GM15510 (cell line): ENCODE measurements around the gene ADAM10.

Source experiments
- POLR2A ChIP-seq: IDR thresholded peaks from 3 replicates; pipeline ENCODE4 v1.6.1; 2011; ENCODE audit warnings: borderline replicate concordance; ENCODE audit not compliant: insufficient read length; ENCODE audit errors: extremely low read depth

Gene ADAM10

DNA sequence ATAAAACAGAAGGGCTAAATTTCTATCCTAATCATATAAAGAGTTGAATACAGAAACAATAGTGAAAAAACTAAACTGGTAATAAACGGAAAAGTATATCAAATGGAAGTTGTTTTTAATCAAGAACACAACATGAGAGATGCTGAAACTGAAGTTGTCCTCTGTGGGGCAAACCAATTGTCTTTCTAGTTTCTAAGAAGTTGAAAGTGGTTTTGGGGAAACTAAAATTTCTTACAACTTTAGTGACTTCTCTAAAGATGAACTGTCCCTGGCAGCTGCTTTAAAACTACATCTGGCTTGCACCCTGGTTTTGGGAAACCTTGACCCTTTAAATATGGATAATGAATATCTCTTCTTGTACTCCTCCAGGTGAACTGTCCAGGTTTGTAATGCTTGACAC, 155.6 kb downstream of the ADAM10 start:
- no peak for TF ChIP-seq POLR2A

DNA sequence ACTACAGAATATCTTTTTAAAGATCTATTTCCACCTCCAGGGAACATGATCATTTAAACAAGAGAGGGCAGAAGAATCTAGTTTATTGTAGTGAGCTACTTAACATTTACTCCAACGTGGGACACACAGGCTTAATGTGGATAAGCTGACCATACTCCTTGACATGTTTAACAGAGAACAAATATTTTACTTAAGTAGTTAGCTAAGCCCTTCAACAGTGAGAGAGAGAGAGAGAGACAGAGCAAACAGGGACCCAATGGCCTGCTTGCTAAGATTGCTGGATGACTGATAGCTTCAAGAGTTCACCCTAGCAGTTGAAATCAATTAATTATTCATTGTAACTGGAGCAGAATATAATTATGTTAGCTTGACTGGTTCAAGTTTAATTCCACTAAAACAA, 158.6 kb downstream of the ADAM10 start:
- no peak for TF ChIP-seq POLR2A

DNA sequence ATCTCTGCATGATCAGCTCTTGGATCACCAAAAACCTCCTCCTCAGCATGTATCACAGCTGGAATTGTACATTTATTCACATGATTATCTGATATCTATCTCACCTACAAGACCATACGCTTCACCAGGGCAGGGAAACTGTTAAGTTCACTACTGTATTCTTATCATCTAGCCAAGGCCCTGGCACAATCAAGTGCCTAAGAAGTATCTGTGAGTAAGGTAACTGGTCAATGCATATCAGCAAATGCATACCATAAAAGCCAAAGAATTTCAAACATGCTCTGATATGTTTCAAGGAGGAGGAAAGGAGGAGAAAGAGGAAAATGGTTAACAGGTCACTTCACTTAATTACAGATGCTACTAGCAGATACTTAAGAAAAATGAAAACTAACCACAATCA, 159.3 kb downstream of the ADAM10 start:
- TF ChIP-seq POLR2A: no peak

DNA sequence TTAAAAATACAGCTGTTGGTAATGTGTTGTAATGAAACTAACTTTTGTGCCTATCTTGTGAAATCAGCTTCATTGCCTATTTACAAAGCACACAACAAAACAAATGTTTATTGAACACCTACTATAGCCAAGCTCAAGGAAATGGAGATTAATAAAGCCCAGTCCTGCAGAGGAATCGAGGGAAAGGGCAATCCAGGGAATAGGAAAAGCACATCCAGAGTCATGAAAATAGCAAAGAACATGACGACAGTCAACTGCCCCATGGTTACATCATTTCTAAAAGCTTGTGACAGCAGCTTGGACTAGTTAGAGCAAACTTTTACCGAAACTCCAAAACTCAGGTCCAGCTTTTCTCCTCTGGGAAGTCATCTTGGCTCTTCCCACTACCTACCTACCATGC, 160.5 kb downstream of the ADAM10 start:
- no peak for TF ChIP-seq POLR2A

DNA sequence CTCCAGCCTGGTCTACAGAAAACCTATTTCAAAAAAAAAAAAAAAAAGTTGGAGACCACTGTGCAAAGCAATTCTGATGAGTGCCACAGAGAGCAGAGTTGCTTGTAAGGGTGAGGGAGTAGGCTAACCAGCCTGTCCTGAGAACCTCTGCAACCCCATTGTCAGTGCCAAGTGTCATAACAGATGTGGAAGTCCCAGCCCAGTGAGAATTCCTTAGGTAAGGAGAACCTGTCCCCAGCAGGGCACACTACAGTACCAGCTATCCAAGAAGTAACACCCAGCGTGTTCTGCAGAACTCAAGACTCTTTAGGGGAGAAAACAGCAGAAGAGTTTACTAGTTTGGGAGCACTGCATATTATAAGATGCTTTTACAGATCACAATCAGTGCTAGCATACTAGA, 161.4 kb downstream of the ADAM10 start:
- no peak for TF ChIP-seq POLR2A

DNA sequence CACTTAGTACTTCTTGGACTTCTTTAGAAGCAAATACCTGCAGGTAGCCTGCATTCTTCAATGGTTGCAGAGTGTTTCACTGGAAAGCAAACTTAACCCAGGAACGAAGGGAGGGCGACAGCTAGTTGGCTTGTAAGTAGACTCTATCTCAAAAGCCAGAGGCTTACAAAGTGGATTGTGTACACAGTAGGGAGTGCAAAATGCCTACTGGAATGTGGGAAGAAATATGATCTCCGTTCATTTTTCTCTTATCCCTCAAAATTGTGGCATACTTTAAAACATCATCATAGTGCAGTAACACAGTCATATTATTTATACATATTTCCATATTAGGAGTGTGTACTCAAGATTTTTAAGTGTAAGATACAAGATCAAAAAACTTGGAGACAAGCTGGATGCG, 162.0 kb downstream of the ADAM10 start:
- no peak for TF ChIP-seq POLR2A

DNA sequence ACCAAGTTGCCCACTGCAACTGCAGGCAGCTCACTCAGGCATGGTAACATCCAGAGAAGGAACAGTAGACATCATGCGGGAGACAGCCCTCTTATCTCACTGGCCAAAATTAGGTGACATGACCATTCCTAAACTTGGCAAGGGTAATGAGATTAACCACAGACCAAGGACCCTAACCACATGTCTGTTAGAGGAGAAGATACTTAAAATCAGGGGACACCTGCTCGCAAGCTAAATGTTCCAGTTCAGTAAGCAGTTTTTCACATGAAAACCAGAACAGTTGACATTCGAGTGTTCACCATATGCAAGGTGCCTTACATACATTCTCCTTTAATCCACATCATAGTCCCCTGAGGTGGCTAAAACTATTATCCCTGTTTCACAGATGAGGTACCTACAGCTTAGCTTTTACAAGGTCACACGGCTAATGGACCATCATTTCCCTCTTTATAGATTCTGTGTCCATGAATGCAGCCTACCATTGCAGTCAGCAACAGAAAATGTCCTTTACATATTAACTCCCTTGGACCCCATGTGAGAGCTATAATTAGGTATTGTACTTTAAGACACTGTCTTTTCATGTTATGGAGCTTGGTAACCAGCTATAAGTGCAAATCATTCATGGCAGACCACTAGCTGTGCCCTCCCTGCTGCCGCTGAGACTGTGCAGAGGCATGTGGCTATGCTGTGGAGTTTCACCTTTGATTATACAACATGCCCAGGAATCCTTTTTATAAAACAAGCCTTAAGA, 163.6 kb downstream of the ADAM10 start:
- no peak for TF ChIP-seq POLR2A

DNA sequence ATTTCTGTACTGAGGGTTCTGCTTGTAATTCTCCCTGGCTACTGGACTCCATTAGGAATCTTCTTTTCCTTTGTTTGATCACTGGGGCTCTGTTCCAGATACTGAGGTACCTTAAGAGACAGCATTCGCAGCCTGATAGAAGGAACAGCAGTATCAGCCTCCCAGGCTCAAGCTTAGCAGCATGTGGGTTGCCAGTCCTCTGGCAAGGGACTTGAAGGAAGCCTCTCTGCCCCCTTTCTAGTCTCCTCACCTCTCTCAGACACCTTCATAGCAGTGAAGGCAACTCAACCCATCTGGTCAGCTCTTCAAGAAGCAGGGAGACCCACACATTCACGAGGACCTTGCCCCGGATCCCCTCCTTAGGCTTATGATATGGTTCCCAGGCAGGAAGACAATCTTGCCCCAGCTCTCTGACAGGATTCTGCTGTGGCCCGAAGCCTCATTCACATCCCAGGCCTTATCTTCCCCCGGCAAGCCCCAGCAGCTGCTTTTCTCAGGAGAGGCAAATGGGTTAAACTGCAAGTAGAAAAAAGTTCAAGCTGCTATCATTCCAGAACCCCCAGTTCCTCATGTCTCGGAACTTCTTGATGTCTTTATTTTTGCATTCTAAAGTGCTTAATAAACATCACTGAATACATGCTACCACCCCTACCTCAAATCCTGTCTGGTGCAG, 164.6 kb downstream of the ADAM10 start:
- no peak for TF ChIP-seq POLR2A

DNA sequence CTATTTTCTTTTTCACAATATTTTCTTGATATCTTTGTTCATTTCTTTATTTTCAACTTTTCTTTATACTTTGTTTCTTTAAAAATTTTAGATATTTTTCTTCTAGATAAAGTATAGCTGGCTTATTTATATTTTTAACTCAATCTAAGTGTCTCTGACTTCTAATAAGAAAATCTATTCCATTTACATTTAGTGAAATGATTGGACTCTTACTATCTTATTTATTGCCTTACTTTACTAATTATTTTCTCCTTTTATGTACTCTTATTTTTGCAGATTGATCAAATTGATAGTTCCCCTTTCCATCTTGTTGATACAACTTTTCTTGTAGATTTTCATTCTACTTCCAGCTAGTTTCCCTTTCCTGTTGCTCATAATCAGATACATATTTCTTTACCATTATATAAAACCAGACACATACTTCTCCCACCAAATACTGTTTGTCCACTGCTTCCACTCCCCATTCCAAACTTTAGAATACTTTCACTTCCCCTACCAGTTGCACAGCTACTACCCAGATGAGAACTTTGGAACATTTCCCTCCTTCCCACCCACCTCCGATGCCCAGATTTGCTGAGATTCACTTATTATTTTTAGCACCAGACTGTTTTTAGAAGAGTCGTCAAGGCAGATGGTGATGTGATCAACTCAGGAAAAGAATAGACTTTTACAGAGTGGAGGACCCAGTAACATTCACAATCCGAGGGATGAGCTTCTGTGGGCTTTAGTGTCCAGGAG, 166.2 kb downstream of the ADAM10 start:
- TF ChIP-seq POLR2A: no peak

DNA sequence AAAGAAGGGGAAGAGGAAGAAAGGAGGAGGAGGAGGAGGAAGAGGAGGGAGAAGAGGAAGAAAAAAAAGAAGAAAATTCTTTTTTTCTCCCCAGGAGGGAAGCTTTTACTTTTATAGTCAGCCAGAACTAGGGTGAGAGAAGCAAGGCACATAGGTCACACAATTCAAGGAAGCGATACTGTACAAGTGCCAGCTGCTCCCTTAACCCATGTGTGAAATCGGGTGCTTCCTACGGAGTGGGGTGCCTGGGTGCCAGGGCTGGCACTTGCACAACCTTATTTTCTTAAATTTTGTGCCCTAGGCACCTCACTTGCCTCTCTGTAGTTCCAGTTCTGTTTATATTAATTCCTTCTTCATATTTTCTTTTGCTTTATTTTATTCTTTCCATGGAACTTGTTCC, 167.3 kb downstream of the ADAM10 start:
- no peak for TF ChIP-seq POLR2A

DNA sequence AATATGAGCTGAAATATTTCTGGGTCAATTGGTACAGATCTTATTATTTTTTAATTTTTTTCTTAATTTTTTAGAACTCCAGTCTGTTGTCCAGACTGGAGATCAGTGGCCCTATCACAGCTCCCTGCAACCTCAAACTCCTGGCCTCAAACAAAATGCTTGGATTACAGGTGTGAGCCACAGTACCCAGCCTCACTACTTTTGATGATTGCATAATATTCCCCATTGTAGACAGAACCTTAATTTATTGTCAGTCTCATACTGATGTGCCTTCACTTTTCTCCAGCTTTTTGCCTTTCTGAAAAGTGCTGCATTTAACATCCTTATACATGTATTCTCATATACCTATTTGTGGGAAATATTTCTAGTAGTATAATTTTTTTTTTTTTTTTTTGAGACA, 172.8 kb downstream of the ADAM10 start:
- TF ChIP-seq POLR2A: no peak

DNA sequence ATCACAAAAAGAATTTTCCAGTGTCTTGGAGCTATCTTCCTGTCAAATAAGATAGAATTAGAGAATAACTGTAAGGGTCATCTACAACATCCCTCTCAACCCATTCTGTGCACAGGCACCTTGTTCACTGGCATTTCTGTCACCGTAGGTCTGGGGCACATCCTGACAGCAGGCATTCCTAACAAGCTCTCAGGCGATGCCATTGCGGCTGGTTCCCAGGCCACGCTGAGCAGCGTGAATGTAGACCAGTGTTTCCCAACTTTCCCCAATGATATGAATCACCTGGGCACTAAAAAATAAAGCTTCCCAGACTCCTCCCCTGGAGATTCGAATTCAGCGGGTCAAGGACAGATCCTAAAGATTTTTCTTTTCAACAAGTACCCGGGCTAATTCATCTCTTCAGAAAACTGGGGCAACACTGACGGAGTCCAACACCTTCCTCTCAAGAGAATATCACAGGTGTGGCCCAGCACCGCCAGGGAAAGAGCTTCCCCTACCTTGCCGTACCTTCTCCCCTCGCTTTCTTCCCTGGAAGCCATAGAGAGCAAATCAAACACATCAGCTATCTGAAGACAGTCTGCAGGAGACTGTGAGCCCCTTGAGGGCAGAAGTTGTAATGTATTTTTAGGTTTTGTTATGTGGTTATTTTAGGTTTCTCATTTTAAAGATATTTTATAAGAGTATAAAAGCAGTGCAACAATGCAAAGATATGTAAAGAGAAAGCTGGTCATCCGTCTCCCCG, 174.3 kb downstream of the ADAM10 start:
- TF ChIP-seq POLR2A: no peak

DNA sequence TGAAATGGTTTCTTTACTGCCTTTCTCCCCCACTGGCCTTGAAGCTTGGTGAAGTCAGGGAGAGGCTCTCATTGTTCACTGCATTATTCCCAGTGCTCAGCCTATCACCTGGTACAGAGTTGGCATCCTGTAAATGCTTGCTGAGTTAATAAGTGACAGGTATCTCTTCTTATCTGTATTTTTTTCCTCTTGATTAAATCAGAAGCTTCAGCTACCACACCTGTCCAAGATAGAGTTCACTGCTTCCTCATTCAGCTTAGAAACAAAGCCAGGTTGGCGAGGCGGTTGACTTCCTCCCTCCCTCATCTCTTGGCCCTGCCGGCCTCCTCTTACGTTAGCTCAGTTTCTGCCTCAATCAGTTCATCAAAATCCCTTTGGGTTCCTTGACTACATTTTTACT, 174.9 kb downstream of the ADAM10 start:
- TF ChIP-seq POLR2A: no peak

DNA sequence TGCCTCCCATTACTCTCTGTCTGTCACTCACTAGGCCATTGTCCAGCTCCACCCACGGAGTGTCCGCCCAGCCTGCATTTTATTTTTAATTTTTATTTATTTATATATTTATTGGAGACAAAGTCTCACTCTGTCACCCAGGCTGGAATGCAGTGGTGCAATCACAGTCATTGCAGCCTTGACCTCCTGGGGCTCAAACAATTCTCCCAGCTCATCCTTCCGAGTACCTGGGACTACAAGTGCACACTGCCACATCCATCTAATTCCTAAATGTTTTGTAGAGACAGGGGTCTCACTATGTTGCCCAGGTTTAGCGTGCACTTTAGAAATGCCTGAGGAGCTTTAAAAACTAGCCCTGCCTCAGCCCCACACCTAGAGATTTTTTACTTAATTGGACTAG, 176.2 kb downstream of the ADAM10 start:
- no peak for TF ChIP-seq POLR2A

DNA sequence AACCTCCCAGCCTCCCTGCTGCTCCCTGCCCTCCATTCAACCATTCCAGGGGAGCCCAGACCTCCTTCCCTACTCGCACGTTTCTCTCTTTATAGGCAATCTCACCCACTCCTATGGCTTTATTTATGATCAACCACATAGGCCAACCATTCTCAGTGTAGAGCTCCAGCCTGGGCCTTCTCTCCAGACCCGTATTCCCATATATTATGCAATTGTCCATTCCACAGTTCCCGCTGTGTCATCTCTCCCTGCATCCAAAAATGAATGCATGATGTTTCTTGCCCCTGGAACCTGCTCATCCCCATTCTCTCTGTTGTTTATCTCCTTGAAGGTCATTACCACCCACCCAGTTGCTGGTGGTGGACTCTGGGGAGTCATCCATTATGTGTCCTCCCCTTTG, 177.0 kb downstream of the ADAM10 start:
- no peak for TF ChIP-seq POLR2A

DNA sequence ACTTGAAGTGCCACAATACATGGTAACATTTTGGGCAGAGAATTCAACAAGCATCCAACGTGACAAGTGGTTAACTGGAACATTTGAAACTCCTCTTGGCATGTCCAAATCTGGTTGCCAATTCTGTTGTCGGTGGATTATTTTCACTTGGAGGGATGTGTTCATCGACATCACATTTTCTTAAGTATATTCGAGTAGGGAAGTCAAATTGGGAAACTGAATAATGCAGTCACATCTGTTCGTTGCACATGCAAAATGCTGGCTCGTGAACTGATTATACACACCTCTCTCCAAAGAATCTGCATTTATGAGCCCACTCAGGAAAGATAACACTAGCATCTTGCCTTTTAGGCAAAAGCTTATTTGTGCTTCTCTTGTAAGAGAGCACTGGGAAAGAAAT, 178.0 kb downstream of the ADAM10 start:
- TF ChIP-seq POLR2A: no peak

DNA sequence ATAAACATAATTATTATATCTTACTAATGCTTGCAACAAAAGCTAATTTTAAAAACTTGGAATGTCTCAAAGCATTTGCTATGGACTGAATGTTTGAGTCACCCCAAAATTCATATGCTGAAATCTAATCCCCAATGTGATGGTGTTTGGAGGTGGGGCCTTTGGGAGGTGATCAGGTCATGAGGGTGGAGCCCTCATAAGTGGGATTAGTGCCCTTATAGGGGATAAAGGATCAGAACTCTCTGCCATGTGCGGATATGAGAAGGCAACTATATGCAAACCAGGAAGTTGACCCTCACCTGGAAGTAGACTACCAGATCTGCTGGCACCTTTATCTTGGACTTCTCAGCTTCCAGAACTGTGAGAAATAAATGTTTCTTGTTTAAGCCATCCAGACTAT, 180.1 kb downstream of the ADAM10 start:
- TF ChIP-seq POLR2A: no peak
